CD4-positive, alpha-beta T cell (primary cell): ENCODE data around the gene ANGEL2. TPM values are rescaled to one million over a fixed set of nuclear protein-coding genes. Genes with fewer than 3 reads are reported as not detected.

Source experiments
- ATAC-seq: fragments of 200-7000 bp; cut with Tn5 transposase; one replicate; pipeline ENCODE4 v1.10.0; 2022; ENCODE audit warnings: mild to moderate bottlenecking; ENCODE audit not compliant: poor library complexity
- CTCF ChIA-PET: fragments of 350-600 bp; sonication (Branson Sonifier 250); formaldehyde crosslinking; loops from one replicate; lab custom pipeline; 2021; ENCODE audit warnings: antibody characterized with exemption, inconsistent platforms; lab: Charles Lee
- POLR2A ChIA-PET: fragments of 350-600 bp; sonication (Branson Sonifier 250); formaldehyde crosslinking; loops from one replicate; lab custom pipeline; 2021; ENCODE audit warnings: antibody characterized with exemption, inconsistent platforms; lab: Charles Lee
- DNase-seq, 14 experiments: peaks; one replicate each; pipeline ENCODE4 v3.0.0-alpha.2; 2013 to 2020; ENCODE audit warnings: mixed read lengths in 2 of 14
- H3K27ac ChIP-seq, 2 donors: one replicate each; pipeline versions ENCODE4 v1.5.1 to v1.7.0; 2013; ENCODE audit warnings: low read length in 2 of 2, low read depth in 1 of 2, mild to moderate bottlenecking in 1 of 2
- H3K27me3 ChIP-seq, 2 experiments: 1 replicate in 1 of 2; 2 replicates in 1 of 2; pipeline versions ENCODE4 v1.6.1 to v1.7.0; 2013; ENCODE audit warnings: low read length in 2 of 2, control low read depth in 1 of 2, mild to moderate bottlenecking in 1 of 2, moderate library complexity in 1 of 2; ENCODE audit not compliant: insufficient read depth in 2 of 2, control insufficient read depth in 1 of 2
- H3K36me3 ChIP-seq: one replicate; pipeline ENCODE4 v1.6.1; 2013; ENCODE audit warnings: low read length, control low read depth; ENCODE audit not compliant: insufficient read depth
- H3K4me1 ChIP-seq: one replicate; pipeline ENCODE4 v1.6.1; 2013; ENCODE audit warnings: low read length, control low read depth; ENCODE audit not compliant: insufficient read depth
- H3K4me3 ChIP-seq: one replicate; pipeline ENCODE4 v1.5.1; 2013; ENCODE audit warnings: mild to moderate bottlenecking, low read length, moderate library complexity
- H3K9me3 ChIP-seq, 2 experiments: 1 replicate in 1 of 2; 2 replicates in 1 of 2; pipeline versions ENCODE4 v1.6.1 to v1.7.0; 2013; ENCODE audit warnings: low read length in 2 of 2, mild to moderate bottlenecking in 2 of 2, control low read depth in 1 of 2, moderate library complexity in 1 of 2; ENCODE audit not compliant: control insufficient read depth in 1 of 2, insufficient read depth in 1 of 2
- H3K27ac Mint-ChIP-seq: one replicate; pipeline ENCODE4 v1.8.0; 2020; ENCODE audit warnings: mixed read lengths
- H3K27me3 Mint-ChIP-seq: one replicate; pipeline ENCODE4 v1.8.0; 2021; ENCODE audit warnings: mixed read lengths
- H3K36me3 Mint-ChIP-seq: one replicate; pipeline ENCODE4 v1.8.0; 2021; ENCODE audit warnings: low read depth, mixed read lengths
- H3K4me1 Mint-ChIP-seq: one replicate; pipeline ENCODE4 v1.8.0; 2021; ENCODE audit warnings: low read depth, mixed read lengths
- H3K4me3 Mint-ChIP-seq: one replicate; pipeline ENCODE4 v1.8.0; 2020; ENCODE audit warnings: mild to moderate bottlenecking, mixed read lengths
- H3K9me3 Mint-ChIP-seq: one replicate; pipeline ENCODE4 v1.8.0; 2020; ENCODE audit warnings: mixed read lengths
- CTCF ChIP-seq: fragments of 200-600 bp; IDR thresholded peaks from one replicate; pipeline ENCODE4 v1.8.0; 2022; ENCODE audit warnings: antibody characterized with exemption, mild to moderate bottlenecking
- intact Hi-C, 2 experiments: fragments of 100-400 bp; cut with DNase I in 1 of 2; cut with micrococcal nuclease in 1 of 2; formaldehyde crosslinking; loops; one replicate each; pipeline versions ENCODE4 v1.15.1 to v1.9.0; 2023 to 2025; cut with DNase I, micrococcal nuclease
- total RNA-seq, 174 experiments: library from RNA in 2 of 174; stranded (reverse) in 2 of 174; gene quantifications; one replicate each; pipeline ENCODE4 v1.2.3 and lab custom pipeline; 2021 to 2026

Gene ANGEL2
- total RNA-seq, 2 experiments from 2014 or later = 53.0 to 56.2 TPM

GRCh38 chr1:212987702-212988322 lies 27.9 kb downstream of the ANGEL2 start:
- no peaks in the 10 kb centered on the region for H3K4me1 ChIP-seq
- Mint-ChIP-seq H3K27me3 (no peaks in the 10 kb centered on the region), H3K9me3 (no peaks in the 10 kb centered on the region), H3K4me3 (no peak overlapping the region), H3K4me1 (peaks cover 7% of the 10 kb centered on the region), H3K36me3 (peaks cover 24% of the 10 kb centered on the region), H3K27ac (no peak overlapping the region)
- DNase-seq (no peak), ATAC-seq (no peak)
- H3K36me3 ChIP-seq = peaks cover 15% of the 10 kb centered on the region
- CTCF ChIA-PET = no interaction called here
- no peaks in the 10 kb centered on the region for H3K9me3 ChIP-seq
- intact Hi-C loops = loop anchor here in 1 of 2 experiments (2.0 kb wide), 1 partner anchor 319 kb away; no protein-coding TSS in a partner anchor
- no peak overlapping the region for H3K27ac ChIP-seq
- H3K4me3 ChIP-seq = no peak overlapping the region
- POLR2A ChIA-PET = no interaction called here
- TF ChIP-seq CTCF = no peak
- no peaks in the 10 kb centered on the region for H3K27me3 ChIP-seq

GRCh38 chr1:212986551-212986950 lies 29.1 kb downstream of the ANGEL2 start:
- ATAC-seq = no peak
- H3K9me3 Mint-ChIP-seq = no peaks in the 10 kb centered on the region
- Histone ChIP-seq H3K4me1 (peaks cover 4% of the 10 kb centered on the region), H3K27ac (no peak overlapping the region), H3K4me3 (no peak overlapping the region), H3K9me3 (no peaks in the 10 kb centered on the region), H3K36me3 (peaks cover 4% of the 10 kb centered on the region), H3K27me3 (no peaks in the 10 kb centered on the region)
- no peak overlapping the region for H3K4me3 Mint-ChIP-seq
- POLR2A ChIA-PET = no interaction called here
- no peak for DNase-seq
- peaks cover 10% of the 10 kb centered on the region for H3K4me1 Mint-ChIP-seq
- no peak for TF ChIP-seq CTCF
- H3K36me3 Mint-ChIP-seq = peaks cover 14% of the 10 kb centered on the region
- intact Hi-C loops = no loop called here
- no peaks in the 10 kb centered on the region for H3K27me3 Mint-ChIP-seq
- CTCF ChIA-PET = interaction anchor here (0.7 to 0.9 kb wide), 2 partner anchors 9 to 582 kb away, joined by 3 to 4 read pairs; no protein-coding TSS in a partner anchor
- H3K27ac Mint-ChIP-seq = no peak overlapping the region

- no peak overlapping the region for H3K27ac Mint-ChIP-seq
- H3K4me1 ChIP-seq = peaks cover 16% of the 10 kb centered on the region
- no peak for ATAC-seq
Observed at GRCh38 chr1:212984522-212985291, 31.0 kb downstream of the ANGEL2 start.

More at GRCh38 chr1:212984522-212985291, 31.0 kb downstream of the ANGEL2 start:
- H3K4me1 Mint-ChIP-seq = peaks cover 7% of the 10 kb centered on the region
- no peaks in the 10 kb centered on the region for H3K36me3 ChIP-seq
- intact Hi-C loops = loop anchor here in 1 of 2 experiments (5.0 kb wide), 1 partner anchor 167 kb away; no protein-coding TSS in a partner anchor
- no peak overlapping the region for H3K4me3 ChIP-seq
- no peaks in the 10 kb centered on the region for H3K9me3 Mint-ChIP-seq
- ChIA-PET CTCF (no interaction called here), POLR2A (interaction anchor here (0.8 kb wide), 1 partner anchor 127 kb away, joined by 3 read pairs; the partner anchor contains the start of gene FLVCR1)
- no peak for TF ChIP-seq CTCF
- no peak overlapping the region for H3K4me3 Mint-ChIP-seq
- H3K36me3 Mint-ChIP-seq = peaks cover 1% of the 10 kb centered on the region
- no peaks in the 10 kb centered on the region for H3K27me3 Mint-ChIP-seq
- no peaks in the 10 kb centered on the region for H3K27me3 ChIP-seq
- H3K27ac ChIP-seq = no peak overlapping the region
- no peak for DNase-seq
- H3K9me3 ChIP-seq = no peaks in the 10 kb centered on the region
